ENCODE results near the gene ACOT11.
"Not testable (repeated sequence)": the region's sequence is repeated elsewhere in the genome, so short reads cannot be mapped to it uniquely, and the experiment has no call there.

The ACOT11 gene

DNA sequence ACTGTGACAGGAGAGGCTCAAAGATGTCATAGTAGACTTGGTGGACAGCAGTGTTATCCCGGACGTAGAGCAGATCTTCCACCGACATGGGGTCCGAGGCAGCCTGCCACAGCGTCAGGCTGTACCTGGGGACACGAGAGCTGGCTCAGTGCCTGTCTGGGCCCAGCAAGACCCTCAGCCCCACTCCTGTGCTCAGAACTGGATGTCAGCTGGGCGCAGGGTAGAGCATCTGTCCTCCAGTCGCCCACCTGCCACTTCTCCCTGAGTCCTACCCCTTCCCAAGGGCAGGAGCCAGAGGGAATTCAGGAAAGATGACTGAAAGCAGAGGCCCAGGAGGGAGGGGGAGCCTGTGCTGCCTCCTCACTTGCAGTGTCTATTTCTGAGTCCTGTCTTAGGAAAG lies 63.6 kb downstream of the ACOT11 start:
- DNase-seq, result no peak

DNA sequence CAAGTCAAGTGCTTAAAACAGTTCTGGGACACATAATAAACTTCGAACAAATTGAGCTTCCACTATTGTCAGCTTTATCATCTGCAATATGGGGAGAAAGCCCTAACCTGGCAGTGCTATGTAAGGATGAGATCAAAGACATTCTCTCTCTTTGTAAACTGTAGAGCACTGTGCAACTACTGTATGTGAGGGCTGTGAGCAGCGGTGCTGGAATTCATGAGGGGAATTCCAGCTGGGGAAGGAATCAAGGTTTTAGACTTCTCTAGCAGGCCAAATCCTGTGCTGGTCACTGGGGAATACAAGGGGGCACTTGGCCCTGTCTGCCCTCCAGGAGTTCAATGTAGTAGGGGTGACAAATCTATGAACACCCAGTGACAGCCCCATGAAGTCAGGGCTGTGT lies 66.0 kb downstream of the ACOT11 start:
- DNase-seq, result no peak

DNA sequence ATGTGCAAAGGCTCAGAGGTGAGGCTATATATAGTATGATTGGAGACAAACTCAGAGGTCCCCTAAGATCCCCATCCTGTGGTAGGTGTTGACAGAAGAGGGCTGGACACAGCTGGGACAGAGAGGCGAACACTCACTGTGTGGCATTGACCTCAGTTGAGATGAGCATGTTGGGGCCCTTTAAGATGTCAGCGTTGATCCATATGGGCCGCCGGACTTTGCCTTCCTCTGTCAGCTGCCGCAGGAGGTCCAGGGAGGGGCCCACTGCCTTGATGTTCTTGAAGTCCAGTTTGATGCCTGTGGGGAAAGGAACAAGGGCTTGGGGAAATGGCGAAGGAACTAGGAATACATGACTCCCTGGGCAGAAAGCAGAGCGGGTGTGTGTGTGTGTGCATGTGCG lies 66.5 kb downstream of the ACOT11 start:
- no peak for DNase-seq

DNA sequence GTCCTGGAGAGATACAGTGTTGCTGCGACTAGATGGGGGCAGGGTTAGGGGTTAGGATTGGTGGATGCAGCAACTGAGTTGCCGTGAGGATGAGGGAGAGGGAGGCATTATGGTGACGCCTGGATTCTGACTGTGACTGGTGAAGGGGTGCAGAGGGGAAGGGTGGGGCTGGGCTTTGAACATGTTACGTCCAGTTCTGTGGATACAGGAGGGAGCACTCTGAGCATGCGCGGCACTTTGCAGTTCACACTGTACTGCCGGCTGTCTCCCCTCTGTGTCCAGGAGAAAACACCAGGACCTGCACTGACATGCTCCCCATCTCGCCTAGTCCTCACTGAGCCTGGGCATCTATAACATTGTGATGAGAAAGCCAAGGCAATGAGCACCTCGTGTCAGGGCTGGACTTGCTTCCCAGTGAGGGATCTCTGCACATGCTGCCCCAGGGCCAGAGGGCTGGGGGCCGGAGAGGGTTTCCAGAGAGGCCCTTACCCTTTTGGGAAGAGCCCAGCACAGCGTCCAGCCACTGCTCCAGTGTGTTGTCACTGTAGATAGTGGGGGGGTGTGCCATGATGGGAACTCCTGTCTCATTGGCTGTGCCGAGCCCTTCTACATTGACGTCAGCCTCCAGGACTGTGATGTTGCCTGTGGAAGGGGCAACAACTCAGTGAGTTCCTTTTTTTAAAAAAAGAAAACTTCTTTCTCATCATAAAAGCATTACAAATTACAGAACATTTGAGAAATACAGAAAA lies 67.7 kb downstream of the ACOT11 start:
- DNase-seq, result no peak

DNA sequence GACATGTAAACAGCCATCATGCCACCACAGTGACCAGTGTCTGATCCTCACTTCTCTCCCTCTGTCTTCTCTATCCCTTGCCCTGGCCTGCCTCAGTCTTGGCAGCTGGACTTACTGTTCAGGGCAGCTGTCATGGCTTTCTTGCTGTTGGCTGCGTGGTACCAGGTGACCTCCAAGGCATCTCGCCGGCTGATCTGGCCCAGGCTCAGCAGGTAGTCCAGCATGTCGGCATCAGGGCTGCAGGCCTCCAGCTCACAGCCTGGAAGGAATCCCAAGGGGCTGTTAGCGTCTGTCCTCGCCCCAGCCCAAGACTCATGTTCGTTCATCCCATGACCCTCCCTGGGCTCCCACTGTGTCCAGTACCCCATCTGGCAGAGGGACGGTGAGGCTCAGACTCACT lies 71.7 kb downstream of the ACOT11 start:
- DNase-seq, result no peak

DNA sequence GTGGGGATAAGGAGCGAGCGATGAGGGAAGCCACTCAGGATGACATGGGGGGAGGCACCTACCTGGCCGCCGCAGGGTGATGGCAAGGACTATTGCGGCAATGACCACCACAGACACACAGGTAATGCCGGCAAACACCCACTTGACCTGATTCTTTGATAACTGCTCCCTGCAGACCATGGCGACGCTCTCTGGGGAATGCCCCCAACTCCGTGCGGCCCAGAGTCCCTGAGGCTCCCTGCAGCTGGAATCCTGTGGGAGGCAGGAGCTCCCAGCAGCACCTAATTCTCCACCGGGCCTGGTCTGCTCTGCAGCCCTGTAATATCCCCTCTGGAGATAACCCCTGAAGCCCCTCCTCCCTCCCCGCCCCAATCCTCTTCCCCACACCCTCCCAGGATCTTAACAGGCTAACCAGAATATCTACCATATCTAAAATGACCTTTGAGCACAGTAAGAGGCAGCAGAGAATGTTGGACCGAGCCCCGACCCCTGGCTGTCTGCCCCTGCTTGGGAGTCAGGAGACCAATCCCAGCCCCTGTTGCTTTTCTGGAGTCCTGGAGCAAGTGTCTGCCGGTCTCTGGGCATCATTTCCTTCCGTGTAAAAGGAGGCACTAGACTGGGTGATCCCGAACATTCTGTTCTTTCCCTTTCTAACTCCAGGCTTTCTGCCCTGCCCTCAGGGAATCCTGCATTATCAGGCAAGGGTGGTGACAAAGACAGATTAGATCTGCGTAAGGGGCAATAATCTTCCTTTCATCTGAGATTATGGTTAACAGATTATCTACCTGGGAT lies 75.4 kb downstream of the ACOT11 start, which contains the start of gene FAM151A:
Gene FAM151A (minus strand): TSS at position 310 of the 792 bp plus-strand sequence. CDS start 130 bp downstream, at position 180.
- DNase-seq, result no peak

DNA sequence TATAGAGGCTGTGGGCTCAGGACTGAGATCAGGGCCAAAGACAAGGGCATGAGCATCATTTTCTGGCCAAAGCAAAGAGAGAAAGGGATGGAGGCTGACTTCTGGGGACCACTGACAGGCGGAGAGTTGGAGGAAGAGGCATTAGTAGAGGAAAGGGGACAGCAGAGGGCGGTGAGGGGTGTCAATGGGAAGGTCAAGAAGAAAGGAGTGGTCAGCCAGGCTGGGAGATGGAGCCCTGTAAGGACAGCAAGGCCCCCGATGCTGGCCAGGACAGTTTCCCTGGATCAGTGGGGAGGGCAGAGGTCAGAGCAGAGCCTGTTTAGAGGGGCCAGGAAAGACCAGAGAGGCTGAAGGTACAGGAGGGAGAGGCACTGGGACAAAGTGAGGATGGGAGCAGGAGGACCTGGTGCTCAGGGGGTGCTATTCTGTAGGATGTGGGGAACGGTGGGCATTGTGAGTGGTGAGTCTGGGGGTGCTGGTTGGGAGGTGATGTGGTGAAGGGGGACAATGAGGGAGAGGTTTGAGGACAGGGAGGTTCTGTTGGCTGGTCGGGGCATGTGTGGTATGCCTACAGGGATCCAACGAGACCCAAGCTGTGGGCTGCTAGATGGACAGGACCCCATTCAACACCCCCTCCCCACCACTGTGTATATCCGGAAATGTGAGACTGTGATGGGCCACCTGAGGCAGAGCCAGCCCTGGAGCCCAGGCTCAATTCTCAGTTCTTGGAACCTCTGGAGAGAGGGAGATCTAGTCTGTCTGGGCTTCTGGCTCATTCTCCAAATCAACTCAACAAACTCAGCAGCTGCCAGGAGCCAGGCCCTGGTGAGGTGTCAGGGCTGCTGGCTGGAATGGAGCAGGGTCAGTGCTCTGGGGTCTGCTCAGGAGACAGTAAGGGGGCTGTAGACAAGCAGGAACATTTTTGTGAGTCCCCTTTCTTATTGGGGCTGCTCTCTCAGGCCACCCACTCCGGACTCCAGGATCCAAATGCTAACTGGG lies 76.7 kb downstream of the ACOT11 start:
- DNase-seq, result no peak

DNA sequence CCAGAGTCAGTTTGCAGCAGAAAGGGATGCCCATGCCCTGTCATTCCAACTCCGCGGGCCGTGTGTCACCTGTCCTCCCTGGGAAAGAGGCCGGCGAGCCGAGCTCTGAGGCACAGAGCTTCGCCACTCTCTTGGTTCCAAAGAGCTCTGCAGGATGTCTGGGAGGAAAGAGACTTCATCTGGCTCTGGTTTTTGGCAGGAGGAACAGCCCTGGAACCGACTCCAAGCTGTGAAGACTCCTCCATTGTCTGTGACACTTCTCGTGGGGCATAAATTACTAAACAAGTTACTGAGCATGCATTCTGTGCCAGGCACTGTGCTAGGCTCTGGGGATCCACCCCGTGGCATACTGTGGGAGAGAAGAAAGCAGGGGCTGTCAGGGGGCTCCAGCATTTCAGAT lies 79.2 kb downstream of the ACOT11 start:
- DNase-seq, result no peak

DNA sequence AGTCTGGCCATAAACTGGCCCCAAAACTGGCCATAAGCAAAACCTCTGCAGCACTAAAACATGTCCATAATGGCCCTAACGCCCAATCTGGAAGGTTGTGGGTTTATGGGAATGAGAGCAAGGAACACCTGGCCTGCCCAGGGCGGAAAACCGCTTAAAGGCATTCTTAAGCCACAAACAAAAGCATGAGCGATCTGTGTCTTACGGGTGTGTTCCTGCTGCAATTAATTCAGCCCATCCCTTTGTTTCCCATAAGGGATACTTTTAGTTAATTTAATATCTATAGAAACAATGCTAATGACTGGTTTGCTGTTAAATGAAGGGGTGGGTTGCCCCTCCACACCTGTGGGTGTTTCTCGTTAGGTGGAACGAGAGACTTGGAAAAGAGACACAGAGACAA lies 87.8 kb downstream of the ACOT11 start:
- DNase-seq, result not testable (repeated sequence)

DNA sequence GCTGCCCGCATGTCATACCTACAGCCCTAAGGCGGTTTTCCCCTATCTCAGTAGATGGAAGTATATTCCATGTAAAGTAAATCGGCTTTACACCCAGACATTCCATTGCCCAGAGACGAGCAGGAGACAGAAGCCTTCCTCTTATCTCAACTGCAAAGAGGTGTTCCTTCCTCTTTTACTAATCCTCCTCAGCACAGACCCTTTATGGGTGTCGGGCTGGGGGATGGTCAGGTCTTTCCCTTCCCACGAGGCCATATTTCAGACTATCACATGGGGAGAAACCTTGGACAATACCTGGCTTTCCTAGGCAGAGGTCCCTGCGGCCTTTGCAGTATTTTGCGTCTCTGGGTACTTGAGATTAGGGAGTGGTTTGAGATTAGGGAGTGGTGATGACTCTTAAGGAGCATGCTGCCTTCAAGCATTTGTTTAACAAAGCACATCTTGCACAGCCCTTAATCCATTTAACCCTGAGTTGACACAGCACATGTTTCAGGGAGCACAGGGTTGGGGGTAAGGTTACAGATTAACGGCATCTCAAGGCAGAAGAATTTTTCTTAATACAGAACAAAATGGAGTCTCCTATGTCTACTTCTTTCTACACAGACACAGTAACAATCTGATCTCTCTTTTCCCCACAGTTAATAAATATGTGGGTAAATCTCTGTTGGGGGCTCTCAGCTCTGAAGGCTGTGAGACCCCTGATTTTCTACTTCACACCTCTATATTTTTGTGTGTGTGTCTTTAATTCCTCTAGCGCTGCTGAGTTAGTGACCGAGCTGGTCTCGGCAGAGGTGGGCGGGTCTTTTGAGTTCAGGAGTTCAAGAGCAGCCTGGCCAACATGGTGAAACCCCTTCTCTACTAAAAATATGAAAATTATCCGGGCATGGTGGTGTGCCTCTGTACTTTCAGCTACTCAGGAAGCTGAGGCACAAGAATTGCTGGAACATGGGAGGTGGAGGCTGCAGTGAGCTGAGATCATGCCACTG lies 88.7 kb downstream of the ACOT11 start:
- not testable (repeated sequence) for DNase-seq

DNA sequence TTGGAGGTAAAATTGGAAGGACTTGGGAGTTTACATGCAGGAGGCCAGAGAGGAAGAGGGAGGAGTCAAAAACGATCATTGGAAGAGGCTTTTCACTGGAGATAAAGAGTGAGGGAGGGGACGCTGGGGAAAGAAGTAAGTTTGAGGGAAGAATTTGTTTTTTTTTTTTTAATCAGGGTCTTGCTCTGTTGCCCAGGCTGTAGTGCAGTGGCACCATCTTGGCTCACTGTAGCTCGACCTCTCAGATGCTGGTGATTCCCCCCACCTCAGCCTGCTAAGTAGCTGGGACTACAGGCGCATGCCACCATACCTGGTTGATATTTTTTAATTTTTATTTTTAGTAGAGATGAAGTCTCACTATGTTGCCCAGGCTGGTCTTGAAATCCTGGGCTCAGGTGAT lies 92.3 kb downstream of the ACOT11 start:
- no peak for DNase-seq

DNA sequence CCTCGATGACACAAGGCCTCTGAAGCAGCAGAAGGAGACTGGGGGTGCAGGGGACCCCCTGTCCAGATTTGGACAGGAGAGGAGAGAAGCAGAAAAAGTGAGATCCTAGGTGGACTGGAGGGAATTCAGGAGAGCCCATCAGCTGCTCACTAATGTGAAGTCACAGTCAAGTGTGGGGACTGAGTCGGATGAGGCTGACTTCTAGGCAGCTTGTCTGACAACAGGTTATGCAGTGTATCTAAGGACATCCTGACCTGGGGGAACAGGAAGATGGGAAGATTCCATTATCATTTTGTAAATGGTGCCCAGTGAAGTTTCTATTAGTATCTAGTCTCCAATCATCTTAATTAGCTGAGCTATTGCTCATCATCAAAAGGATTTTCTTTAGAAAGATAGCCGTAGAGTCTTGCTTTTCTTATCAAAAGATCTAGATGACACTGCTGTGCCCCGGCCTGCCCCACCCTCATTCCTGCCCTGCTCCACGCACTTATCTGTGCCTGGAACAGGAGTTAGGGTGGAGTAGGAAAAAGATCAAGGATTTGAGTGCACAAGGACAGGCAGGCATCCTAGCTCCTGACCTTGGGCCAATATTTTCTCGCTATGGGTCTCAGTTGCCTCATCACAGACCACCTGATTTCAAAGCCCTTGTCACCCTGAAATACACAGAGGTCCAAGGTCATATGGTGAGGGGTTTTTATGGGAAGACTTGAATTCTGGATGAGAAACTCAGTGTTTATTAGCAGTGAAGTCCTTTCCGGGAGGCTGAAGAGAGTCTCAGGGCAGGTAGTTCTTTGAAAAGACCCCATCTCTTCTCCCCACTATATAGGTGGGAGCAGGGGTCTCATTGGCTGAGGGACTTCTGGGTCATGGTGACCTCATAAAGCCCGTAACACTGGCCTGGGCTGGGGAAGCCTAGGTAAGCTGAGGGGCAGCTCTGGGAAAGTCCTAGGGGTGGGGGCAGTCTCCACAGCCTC lies 93.1 kb downstream of the ACOT11 start, which contains the start of gene MROH7:
Gene MROH7 (plus strand): TSS at position 924 of the 974 bp plus-strand sequence. CDS start 11,141 bp downstream, outside the sequence.
- no peak for DNase-seq

DNA sequence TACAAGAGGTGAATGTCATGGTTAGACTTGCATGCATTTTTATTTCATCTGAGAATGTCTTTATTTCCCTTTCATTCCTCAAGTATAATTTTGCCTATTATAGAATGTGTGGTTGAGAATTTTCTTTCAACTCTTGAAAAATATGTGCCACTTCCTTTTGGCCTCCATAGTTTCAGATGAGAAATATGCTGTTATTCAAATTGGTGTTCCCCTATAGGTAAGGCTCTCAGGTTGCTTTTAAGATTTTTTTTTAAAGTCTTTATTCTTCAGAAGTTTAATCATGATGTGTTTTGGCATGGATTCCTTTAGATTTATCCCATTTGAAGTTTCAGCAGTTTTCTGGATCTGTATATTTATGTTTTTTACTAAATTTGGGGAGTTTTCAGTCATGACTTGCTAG lies 95.7 kb downstream of the ACOT11 start:
- no peak for DNase-seq

DNA sequence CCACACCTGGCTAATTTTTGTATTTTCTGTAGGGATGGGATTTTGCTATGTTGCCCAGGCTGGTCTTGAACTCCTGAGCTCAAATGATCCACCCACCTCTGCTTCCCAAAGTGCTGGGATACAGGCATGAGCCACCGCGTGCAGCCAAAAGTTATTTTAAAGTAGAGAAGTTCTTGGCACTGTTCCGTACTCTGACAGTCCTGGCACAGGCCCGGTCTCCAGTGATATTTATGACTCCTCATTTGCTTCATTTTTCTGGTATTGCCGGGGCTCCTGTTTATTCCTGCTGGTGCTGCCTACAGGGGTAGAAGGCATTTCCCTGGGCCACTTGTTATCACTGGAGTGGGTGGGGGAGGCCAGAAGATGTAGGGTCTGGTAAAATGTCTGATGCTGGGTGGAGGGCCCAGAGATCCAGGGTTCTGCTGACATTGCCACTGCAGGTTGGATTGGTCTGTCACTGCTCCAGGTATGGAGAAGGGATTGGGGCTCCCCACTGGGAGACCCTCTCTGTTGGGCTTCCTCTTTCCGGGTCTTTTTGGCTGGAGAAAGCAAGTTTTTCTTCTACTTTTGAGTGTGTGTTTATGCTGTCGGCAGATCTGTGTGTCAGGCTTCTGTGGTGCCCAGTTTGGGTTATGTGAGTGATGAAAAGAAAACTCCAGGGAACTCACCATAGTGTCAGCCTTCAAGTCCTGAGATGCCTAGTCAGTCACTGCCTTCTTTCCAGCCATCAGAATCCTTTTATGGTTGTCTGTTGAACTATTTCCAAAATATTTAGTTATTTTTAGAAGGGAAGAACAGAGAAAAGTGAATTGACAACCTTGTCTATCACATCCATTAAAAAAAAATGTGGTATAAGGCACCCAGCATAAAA lies 98.0 kb downstream of the ACOT11 start:
- DNase-seq, result no peak

DNA sequence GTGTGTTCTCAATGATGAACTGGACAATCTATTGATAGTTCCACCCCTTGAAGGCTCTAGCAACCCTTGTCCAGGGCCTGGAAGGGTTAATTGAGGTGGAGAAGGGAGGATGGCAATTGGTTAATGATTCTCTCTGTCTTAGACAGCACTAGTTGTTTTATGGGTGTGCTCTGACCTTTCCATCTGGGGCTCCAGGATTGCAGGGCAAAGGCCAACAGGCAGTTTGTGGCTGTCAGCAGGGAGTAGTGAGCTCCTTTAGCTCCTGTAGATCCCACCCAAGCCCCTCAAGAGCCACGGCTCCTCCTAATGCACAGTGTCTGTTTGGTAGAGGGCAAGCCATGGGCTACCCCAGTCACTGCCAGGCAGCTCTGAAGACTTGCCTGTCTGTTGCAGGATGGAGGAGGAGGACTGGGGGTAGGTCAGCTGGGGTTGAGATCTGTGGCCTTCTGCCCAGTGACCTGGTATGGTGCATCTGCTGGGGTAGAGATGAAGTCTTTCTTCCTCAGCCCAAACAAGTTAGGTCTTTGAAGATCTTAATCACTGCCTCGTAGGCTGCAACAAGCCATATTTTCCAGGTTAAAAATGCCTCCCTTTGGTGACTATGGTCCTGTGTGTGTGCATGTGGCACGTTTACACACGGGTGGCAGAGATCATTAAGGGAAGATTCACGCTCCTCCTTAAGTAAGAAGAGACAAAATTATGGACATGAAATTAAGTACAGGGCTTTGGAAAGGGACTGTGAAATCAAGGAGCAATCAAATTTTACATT lies 101.3 kb downstream of the ACOT11 start:
- no peak for DNase-seq

DNA sequence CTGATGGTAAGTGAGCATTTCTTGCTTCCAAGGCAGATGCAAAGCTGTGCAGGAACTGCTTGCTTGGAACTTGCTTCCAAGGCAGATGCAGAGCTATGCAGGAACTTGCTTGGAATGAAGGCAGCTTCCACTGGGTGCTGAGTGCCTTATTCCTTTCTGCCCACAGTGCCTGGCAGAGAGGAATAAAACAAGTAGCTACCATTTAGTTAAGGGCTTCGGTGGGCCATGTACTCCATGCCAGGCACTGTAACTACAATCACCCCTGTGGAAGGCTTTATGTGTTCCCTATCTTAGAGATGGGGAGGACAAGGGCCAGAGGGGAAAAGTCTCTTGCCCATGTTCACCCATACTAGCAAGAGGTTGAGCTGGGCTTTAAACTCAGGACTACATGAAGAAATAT lies 101.9 kb downstream of the ACOT11 start:
- DNase-seq, result no peak

DNA sequence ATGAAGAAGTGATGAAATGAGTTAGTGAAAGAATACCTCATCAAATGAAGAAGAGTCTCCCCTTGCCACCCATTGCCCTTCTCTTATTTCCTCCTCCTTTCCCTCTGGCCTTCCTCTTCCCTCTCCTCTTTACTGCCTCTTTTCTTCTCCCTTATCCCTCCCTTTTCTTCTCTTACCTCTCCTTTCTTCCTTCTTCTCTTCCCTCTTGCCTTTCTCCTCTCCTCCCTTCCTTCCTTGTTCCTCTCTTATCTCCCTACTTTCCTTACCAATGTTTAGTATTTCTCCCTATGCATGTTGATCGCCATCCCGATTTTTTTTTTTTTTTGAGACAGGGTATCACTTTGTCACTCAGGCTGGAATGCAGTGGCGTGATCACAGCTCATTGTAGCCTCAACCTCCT lies 102.4 kb downstream of the ACOT11 start:
- no peak for DNase-seq

DNA sequence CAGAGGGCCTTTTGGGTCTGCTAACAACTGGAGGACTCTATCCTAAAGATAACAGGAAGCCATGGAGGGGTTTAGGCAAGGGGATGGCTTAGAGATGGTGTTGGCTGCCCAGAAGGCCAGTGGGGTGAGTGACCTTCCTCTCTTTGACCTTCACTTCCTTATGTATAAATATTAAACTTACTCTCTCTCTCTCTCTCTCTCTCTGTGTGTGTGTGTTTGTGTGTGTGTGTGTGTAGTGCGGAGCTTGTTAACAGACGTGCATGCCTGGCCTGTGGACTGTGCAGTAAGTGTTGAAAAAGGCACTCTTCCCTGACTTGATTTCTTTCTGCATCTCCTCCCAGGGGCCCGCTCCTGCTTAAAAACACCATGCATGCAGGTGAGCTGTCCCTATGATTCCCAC lies 103.6 kb downstream of the ACOT11 start:
- DNase-seq, result no peak

DNA sequence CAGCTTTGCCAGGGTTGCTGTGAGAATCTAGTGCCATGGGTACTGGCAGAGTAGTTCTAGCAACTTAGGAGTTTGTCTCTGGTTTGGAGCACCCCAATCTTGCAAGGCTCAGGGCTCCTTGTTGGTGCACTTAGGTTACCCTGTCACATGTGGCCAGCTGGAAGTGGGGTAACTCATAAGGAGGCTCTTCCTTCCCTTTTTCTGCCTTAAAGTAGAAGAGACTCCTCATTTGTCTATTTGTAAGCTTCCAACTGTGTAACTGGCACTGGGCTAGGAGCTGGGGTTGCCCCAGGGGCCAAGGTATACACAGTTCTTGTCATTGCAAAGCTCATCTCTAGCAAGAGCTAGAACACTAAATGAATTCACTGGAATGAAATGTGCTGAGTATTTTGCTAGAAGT lies 104.1 kb downstream of the ACOT11 start:
- DNase-seq, result no peak

Data from stimulated activated CD4-positive, alpha-beta T cell treated with anti-CD3 and anti-CD28 coated beads, Interleukin-15, amount 100 ng/mL, for 24 hours (primary cell).